CD14-positive monocyte (primary cell): ENCODE measurements around the gene RCCD1. TPM values are rescaled to one million over a fixed set of nuclear protein-coding genes. Genes with fewer than 3 reads are reported as not detected.
"Not testable (repeated sequence)": the region's sequence is repeated elsewhere in the genome, so short reads cannot be mapped to it uniquely, and the experiment has no call there.

Experiments used
- DNase-seq, 3 donors: peaks; one replicate each; pipeline ENCODE4 v3.0.0-alpha.2; 2011 to 2022
- H2AFZ ChIP-seq: 2 replicates; pipeline ENCODE4 v1.6.0; 2012; ENCODE audit warnings: mild to moderate bottlenecking, low read depth, low read length, inconsistent platforms; ENCODE audit not compliant: insufficient read depth, poor library complexity, severe bottlenecking
- H3K27ac ChIP-seq, 2 donors: 1 replicate in 1 of 2; 2 replicates in 1 of 2; pipeline ENCODE4 v1.5.1; 2012 to 2013; ENCODE audit warnings: low read length in 2 of 2, control low read depth in 1 of 2, inconsistent platforms in 1 of 2, low read depth in 1 of 2, mild to moderate bottlenecking in 1 of 2
- H3K27me3 ChIP-seq, 2 donors: one replicate each; pipeline versions ENCODE4 v1.6.0 to v1.6.1; 2011 to 2013; ENCODE audit warnings: low read length in 2 of 2; ENCODE audit not compliant: control insufficient read depth in 2 of 2, insufficient read depth in 2 of 2
- H3K36me3 ChIP-seq, 2 donors: replicated peaks in 1 of 2; 1 replicate in 1 of 2; 2 replicates in 1 of 2; pipeline versions ENCODE4 v1.5.1 to v1.6.1; 2012 to 2013; ENCODE audit warnings: low read length in 2 of 2, control low read depth in 1 of 2, inconsistent platforms in 1 of 2, mild to moderate bottlenecking in 1 of 2; ENCODE audit not compliant: insufficient read depth in 2 of 2, control insufficient read depth in 1 of 2
- H3K4me1 ChIP-seq, 2 donors: 1 replicate in 1 of 2; 2 replicates in 1 of 2; pipeline versions ENCODE4 v1.5.1 to v1.6.1; 2012 to 2013; ENCODE audit warnings: low read length in 2 of 2, control low read depth in 1 of 2, inconsistent platforms in 1 of 2, mild to moderate bottlenecking in 1 of 2, moderate library complexity in 1 of 2; ENCODE audit not compliant: insufficient read depth in 2 of 2, control insufficient read depth in 1 of 2
- H3K4me2 ChIP-seq: replicated peaks from 2 replicates; pipeline ENCODE3; 2012; ENCODE audit warnings: low read length, moderate library complexity, mild to moderate bottlenecking; ENCODE audit not compliant: poor library complexity, severe bottlenecking; ENCODE audit errors: extremely low read depth
- H3K4me3 ChIP-seq, 3 experiments: fragments of 200-600 bp in 1 of 3; sonication (generic) in 1 of 3; replicated peaks in 1 of 3; 1 replicate in 2 of 3; 2 replicates in 1 of 3; pipeline ENCODE4 v1.5.1; 2011 to 2013; ENCODE audit warnings: low read length in 3 of 3, mild to moderate bottlenecking in 3 of 3, control low read depth in 2 of 3, low read depth in 2 of 3, inconsistent platforms in 1 of 3, moderate library complexity in 1 of 3
- H3K79me2 ChIP-seq: 2 replicates; pipeline ENCODE4 v1.6.0; 2012; ENCODE audit warnings: mild to moderate bottlenecking, control low read depth, inconsistent platforms, low read length, moderate library complexity; ENCODE audit not compliant: insufficient read depth
- H3K9ac ChIP-seq: 2 replicates; pipeline ENCODE4 v1.6.0; 2017; ENCODE audit warnings: low read length, mild to moderate bottlenecking; ENCODE audit not compliant: insufficient read depth, poor library complexity, severe bottlenecking
- H3K9me3 ChIP-seq, 2 donors: replicated peaks in 1 of 2; 1 replicate in 1 of 2; 2 replicates in 1 of 2; pipeline versions ENCODE4 v1.5.1 to v1.6.1; 2012 to 2013; ENCODE audit warnings: low read length in 2 of 2, control low read depth in 1 of 2; ENCODE audit not compliant: control insufficient read depth in 1 of 2, insufficient read depth in 1 of 2
- H4K20me1 ChIP-seq: 2 replicates; pipeline ENCODE4 v1.6.0; 2012; ENCODE audit warnings: mild to moderate bottlenecking, low read length, control low read depth, moderate library complexity; ENCODE audit not compliant: insufficient read depth
- H3K27ac Mint-ChIP-seq, 7 donors: one replicate each; pipeline ENCODE4 v1.8.0; 2020; ENCODE audit warnings: mild to moderate bottlenecking in 7 of 7, mixed read lengths in 7 of 7, moderate library complexity in 6 of 7, inconsistent platforms in 2 of 7
- H3K27me3 Mint-ChIP-seq, 3 donors: one replicate each; pipeline ENCODE4 v1.8.0; 2021 to 2022; ENCODE audit warnings: low read depth in 3 of 3, mild to moderate bottlenecking in 3 of 3, mixed read lengths in 3 of 3, moderate library complexity in 3 of 3, inconsistent platforms in 1 of 3
- H3K36me3 Mint-ChIP-seq, 2 donors: one replicate each; pipeline ENCODE4 v1.8.0; 2020; ENCODE audit warnings: mixed read lengths in 2 of 2, inconsistent platforms in 1 of 2, mild to moderate bottlenecking in 1 of 2
- H3K4me1 Mint-ChIP-seq: one replicate; pipeline ENCODE4 v1.8.0; 2020; ENCODE audit warnings: mild to moderate bottlenecking, mixed read lengths
- H3K4me3 Mint-ChIP-seq, 2 donors: one replicate each; pipeline ENCODE4 v1.8.0; 2020; ENCODE audit warnings: mild to moderate bottlenecking in 2 of 2, mixed read lengths in 2 of 2, moderate library complexity in 1 of 2
- H3K9me3 Mint-ChIP-seq, 7 donors: one replicate each; pipeline ENCODE4 v1.8.0; 2020 to 2022; ENCODE audit warnings: mixed read lengths in 7 of 7, mild to moderate bottlenecking in 6 of 7, moderate library complexity in 6 of 7, inconsistent platforms in 2 of 7
- CTCF ChIP-seq: fragments of 200-600 bp; IDR thresholded peaks from one replicate; pipeline ENCODE4 v1.8.0; 2022; ENCODE audit warnings: antibody characterized with exemption, mild to moderate bottlenecking
- WGBS: methylation state at CpG from one replicate; pipeline ENCODE4 v1.1.5; 2013; ENCODE audit warnings: missing lambda C conversion rate; ENCODE audit not compliant: insufficient coverage; 5-methylcytosine and 5-hydroxymethylcytosine counted together
- intact Hi-C, 2 donors: fragments of 100-400 bp; cut with micrococcal nuclease; formaldehyde crosslinking; loops; one replicate each; pipeline versions ENCODE4 v1.15.0 to v1.15.1; 2023
- polyA plus RNA-seq, 3 donors: library from polyadenylated mRNA; depleted of rRNA in 1 of 3; unstranded in 2 of 3; stranded (reverse) in 1 of 3; fragments of 300-500 nt in 2 of 3; fragments of >200 nt in 1 of 3; fragmentation: Illumina TruSeq in 2 of 3; gene quantifications; 1 replicate in 2 of 3; 2 replicates in 1 of 3; pipeline ENCODE4 v1.2.3, GENCODE V29; 2012 to 2021

RCCD1 gene
- polyA plus RNA-seq, 3 donors = 1.2 to 2.8 (median 1.5) TPM

- 98% methylated on average over 4 of the region's 6 CpGs for WGBS
- no peak overlapping the region for H2AFZ ChIP-seq
- Mint-ChIP-seq H3K4me3 (no peak overlapping the region), H3K27me3 (peaks cover 0 to 2% (median 1%) of the 10 kb centered on the region in 3 donors), H3K4me1 (peaks cover 42% of the 10 kb centered on the region), H3K9me3 (no peaks in the 10 kb centered on the region), H3K36me3 (peaks cover 63 to 77% of the 10 kb centered on the region in 2 donors), H3K27ac (peak overlapping the region in 3 of 7 donors; percentile 39 to 71 (median 67))
- peaks cover 28% of the 10 kb centered on the region for H3K79me2 ChIP-seq
- H4K20me1 ChIP-seq = peaks cover 4% of the 10 kb centered on the region
- DNase-seq = no peak
- H3K27ac ChIP-seq = peak overlapping the region in 1 of 2 donors; percentile 49
- H3K36me3 ChIP-seq = peaks cover 54 to 62% of the 10 kb centered on the region in 2 donors
- H3K9me3 ChIP-seq = no peaks in the 10 kb centered on the region
- no peaks in the 10 kb centered on the region for H3K27me3 ChIP-seq
- H3K9ac ChIP-seq = no peak overlapping the region
- H3K4me2 ChIP-seq = no peak overlapping the region
- peaks cover 34 to 37% of the 10 kb centered on the region in 2 donors for H3K4me1 ChIP-seq
- no peak for TF ChIP-seq CTCF
- intact Hi-C loops = loop anchor here in 1 of 2 donors (10.0 kb wide), 1 partner anchor 936 kb away; the partner anchor contains the start of gene SLCO3A1
- no peak overlapping the region for H3K4me3 ChIP-seq
Measured at GRCh38 chr15:90918835-90919234, 35.8 kb upstream of the RCCD1 start.

GRCh38 chr15:90921887-90922286 is 32.8 kb upstream of the RCCD1 start:
- no peak for TF ChIP-seq CTCF
- intact Hi-C loops = no loop called here
- H3K27ac Mint-ChIP-seq = no peak overlapping the region

GRCh38 chr15:90922712-90923322 is 31.9 kb upstream of the RCCD1 start:
- H3K27ac Mint-ChIP-seq, H3K9ac ChIP-seq, H3K27me3 ChIP-seq, H3K4me1 ChIP-seq, H3K9me3 ChIP-seq, H3K4me2 ChIP-seq, intact Hi-C loops, H3K79me2 ChIP-seq, H3K27me3 Mint-ChIP-seq, H3K4me3 Mint-ChIP-seq, H4K20me1 ChIP-seq, H3K4me1 Mint-ChIP-seq, H3K27ac ChIP-seq, H2AFZ ChIP-seq, H3K9me3 Mint-ChIP-seq, H3K4me3 ChIP-seq: not testable (repeated sequence)
- WGBS = 91% methylated on average over 4 of the region's 7 CpGs
- peak in 1 of 3 donors; percentile 2 for DNase-seq
- H3K36me3 ChIP-seq = peaks cover 46 to 59% of the 10 kb centered on the region in 2 donors
- peaks cover 45 to 49% of the 10 kb centered on the region in 2 donors for H3K36me3 Mint-ChIP-seq

More at GRCh38 chr15:90921887-90922286, 32.8 kb upstream of the RCCD1 start:
- DNase-seq = no peak
- Histone ChIP-seq H3K79me2 (peaks cover 17% of the 10 kb centered on the region), H3K27me3 (no peaks in the 10 kb centered on the region), H3K4me3 (no peak overlapping the region), H4K20me1 (peaks cover 4% of the 10 kb centered on the region), H3K27ac (no peak overlapping the region), H2AFZ (no peak overlapping the region), H3K36me3 (peaks cover 52 to 68% of the 10 kb centered on the region in 2 donors), H3K4me1 (peaks cover 5 to 7% of the 10 kb centered on the region in 2 donors), H3K9me3 (no peaks in the 10 kb centered on the region), H3K4me2 (no peak overlapping the region), H3K9ac (no peak overlapping the region)
- H3K4me1 Mint-ChIP-seq = peaks cover 12% of the 10 kb centered on the region
- H3K4me3 Mint-ChIP-seq = no peak overlapping the region
- H3K27me3 Mint-ChIP-seq = peaks cover 0 to 2% (median 0%) of the 10 kb centered on the region in 3 donors
- peaks cover 54 to 58% of the 10 kb centered on the region in 2 donors for H3K36me3 Mint-ChIP-seq
- 63% methylated on average over 2 of the region's 4 CpGs for WGBS
- no peaks in the 10 kb centered on the region for H3K9me3 Mint-ChIP-seq
